ENCODE data around the gene CD72.
"Not testable (repeated sequence)": the region's sequence is repeated elsewhere in the genome, so short reads cannot be mapped to it uniquely, and the experiment has no call there.

Gene CD72

GRCh38 chr9:35615981-35616680 lies 2.1 kb downstream of the CD72 start:
- no peak for DNase-seq

DNA sequence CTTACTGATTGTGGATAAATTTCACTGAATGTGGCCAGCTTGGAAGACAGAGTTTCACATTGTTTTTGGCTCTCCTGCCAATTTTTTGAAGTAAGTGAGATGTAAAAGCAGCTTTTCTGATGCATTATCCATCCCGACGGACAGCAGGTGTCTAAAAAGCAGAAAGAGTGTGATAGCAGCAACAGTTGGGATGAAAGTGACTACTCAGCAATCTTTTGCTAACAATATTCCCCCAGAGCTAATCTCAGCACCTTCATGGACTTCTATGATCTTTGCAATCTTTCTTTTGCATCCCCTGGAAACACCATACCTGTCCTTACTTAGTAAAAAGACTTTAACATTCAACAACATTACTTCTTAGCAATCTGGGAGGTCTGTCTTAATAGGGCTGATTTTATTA lies 5.4 kb downstream of the CD72 start:
- DNase-seq: no peak

DNA sequence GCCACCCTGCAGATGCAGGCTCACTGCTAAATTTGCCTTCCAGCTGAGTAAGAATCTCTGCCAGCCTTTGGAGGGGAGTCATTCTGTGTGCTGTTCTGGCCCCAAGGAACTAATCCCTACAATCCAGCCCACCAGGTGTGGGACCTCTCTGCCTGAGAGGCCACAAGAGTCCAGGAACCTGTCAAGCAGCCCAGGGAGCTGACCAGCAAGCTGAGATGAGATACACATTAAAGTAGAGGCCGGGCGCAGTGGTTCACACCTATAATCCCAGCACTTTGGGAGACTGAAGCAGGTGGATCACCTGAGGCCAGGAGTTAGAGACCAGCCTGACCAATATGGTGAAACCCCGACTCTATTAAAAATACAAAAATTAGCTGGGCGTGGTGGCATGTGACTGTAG lies 6.1 kb downstream of the CD72 start:
- not testable (repeated sequence) for DNase-seq

GRCh38 chr9:35611230-35611797 lies 6.9 kb downstream of the CD72 start:
- DNase-seq: no peak

DNA sequence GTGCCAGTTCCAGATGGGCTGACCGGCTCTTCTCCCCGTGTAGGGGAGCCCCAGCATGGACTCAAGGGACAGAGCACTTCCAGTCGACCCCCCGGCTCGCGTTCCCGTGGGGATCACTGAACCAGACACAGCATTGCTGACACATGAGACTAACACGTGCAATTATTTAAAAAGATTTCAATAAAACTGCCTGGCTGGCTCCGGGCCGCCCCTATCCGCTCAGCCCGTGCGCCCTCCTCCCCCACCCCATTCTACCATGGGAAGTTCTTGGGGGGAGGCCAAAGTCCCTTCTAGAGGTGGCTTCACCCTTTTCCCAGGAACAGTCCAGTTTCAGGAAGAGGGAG lies 8.4 kb downstream of the CD72 start:
- no peak for DNase-seq

DNA sequence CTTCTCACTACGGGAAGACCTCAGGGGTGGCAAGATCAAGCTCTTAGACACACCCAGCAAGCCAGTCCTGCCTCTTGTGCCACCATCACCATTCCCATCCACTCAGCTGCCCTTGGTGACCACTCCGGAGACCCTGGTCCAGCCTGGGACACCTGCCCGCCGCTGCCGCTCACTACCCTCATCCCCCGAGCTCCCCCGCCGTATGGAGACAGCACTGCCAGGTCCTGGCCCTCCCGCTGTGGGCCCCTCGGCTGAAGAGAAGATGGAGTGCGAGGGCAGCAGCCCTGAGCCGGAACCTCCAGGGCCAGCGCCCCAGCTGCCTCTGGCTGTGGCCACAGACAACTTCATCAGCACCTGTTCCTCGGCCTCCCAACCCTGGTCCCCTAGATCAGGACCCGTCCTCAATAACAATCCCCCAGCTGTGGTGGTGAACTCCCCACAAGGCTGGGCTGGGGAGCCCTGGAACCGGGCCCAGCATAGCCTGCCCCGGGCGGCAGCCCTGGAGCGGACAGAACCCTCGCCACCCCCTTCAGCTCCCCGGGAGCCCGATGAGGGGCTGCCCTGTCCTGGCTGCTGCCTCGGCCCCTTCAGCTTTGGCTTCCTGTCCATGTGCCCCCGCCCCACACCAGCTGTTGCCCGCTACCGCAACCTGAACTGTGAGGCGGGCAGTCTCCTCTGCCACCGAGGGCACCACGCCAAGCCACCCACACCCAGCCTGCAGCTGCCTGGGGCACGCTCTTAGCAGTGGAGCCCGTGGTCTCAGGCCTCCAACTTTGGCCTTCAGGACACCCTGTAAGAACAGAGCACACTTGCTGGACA lies 9.0 kb downstream of the CD72 start:
- DNase-seq: no peak

DNA sequence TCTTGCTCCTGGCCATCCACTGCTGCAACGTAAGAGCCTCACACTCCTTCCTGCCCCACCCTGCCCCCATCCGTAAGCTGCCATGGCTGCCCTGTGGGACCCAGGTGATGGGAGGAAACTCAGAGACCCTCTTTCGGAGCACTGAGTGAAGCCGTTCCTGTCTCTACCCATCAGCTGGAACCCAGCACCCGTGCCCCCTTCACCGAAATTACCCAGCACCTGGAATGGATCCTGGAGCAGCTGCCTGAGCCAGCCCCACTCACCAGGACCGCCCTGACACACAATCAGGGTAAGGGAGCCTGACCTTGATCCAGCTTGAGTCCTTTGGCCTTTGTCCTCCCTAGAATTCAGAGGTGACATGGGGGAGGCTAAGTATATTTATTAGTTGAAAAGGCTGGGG lies 10.0 kb downstream of the CD72 start:
- no peak for DNase-seq

- DNase-seq: no peak
Measured at GRCh38 chr9:35606726-35607125, 11.5 kb downstream of the CD72 start.

DNA sequence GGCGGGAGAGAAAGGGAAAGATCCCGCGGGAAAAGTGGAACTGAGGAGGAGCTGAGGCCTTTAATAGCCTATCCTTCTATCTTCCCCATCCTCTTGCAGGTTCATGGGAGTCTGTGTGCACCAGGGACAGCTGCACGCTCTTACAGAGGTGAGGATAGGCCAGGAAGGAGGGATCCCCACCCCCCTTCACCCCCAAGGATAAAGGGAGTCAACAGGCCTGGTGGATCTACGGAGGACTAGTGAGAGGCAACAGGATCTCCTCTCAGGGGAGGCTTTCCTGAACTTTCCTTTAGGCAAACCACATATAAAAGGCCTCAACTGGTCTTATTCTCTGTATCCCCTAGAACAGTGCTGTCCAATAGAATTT lies 12.1 kb downstream of the CD72 start:
- no peak for DNase-seq

DNA sequence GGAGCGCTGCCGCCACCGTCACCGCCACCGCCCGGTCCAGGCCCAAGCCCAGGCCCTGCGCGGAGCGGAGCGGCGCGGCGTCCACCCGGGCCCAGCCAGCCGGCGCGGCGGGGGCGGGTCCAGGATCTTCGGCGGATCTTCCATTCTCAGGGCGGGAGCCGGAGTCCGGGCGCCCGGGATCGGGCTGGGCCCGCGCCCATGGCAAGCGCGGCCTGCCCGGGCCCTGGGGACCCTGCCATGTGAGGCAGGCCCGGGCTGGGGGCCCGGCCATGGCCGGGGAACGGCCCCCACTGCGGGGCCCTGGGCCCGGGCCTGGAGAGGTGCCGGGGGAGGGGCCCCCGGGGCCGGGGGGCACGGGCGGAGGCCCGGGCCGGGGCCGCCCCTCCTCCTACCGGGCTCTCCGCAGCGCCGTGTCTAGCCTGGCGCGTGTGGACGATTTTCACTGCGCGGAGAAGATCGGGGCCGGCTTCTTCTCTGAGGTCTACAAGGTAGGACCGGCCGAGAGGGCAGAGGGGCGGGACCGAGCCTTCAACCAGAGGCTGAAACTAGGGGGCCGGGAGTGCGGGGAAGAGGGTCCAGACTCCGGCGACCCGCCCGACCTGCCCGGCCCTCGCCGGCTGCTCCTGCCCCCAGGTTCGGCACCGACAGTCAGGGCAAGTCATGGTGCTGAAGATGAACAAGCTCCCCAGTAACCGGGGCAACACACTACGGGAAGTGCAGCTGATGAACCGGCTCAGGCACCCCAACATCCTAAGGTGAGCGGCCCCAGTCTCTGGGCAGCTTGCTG lies 12.7 kb downstream of the CD72 start:
- no peak for DNase-seq

GRCh38 chr9:35604578-35605350 lies 13.4 kb downstream of the CD72 start, which contains the start of gene TESK1:
TSS of gene TESK1 (plus strand) at chr9:35605262. CDS start at chr9:35605620, 358 bp downstream.
- no peak for DNase-seq

DNA sequence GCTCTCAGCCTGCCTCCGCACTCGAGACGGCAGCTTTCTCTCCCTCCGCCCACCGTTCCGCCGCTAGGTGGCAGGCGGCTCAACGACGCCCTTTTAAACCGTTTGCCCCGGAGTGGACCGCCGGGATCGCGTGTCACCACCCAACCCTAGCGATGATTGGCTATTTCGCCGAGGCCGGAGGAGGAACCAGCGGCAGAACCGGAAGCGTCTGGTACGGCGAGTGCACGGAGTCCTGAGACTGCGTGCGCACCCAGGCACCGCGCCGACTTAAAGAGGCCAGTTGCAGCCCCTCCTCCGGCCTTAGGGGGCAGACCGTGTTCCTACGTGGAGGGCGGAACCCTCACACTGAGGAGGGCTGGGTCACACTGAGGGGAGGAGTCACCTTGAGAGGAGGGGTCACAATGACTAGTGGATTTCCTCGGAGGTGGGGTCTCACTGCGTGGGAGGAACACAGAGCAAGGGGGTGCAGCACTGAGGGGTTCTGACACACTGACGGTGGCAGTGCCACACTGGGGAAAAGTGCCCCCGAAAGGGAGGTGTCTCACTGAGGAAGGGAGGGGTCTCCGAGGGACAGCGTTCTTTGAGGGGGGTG lies 14.1 kb downstream of the CD72 start:
- peak; percentile 85 for DNase-seq

- DNase-seq: no peak
Measured at GRCh38 chr9:35603506-35603985, 14.7 kb downstream of the CD72 start.

GRCh38 chr9:35599763-35600604 lies 18.2 kb downstream of the CD72 start:
- no peak for DNase-seq

- no peak for DNase-seq
Measured at GRCh38 chr9:35598866-35599590, 19.2 kb downstream of the CD72 start.

DNA sequence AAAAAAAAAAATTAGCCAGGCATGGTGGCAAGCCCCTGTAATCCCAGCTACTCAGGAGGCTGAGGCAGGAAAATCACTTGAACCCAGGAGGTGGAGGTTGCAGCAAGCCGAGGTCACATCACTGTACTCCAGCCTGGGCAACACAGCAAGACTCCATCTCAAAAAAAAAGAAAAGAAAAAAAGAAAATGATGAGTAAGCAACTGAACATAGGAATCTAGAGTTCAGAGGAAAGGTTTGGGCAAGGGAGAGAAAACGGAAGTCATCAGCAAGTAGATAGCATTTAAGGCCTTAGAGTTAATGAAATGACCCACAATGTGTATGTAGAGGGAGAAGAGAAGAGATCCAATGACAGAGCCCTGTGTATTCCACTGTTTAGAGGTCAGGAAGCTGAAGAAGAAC lies 21.3 kb downstream of the CD72 start:
- not testable (repeated sequence) for DNase-seq

- DNase-seq: no peak
Measured at GRCh38 chr9:35594471-35594870, 23.7 kb downstream of the CD72 start.

GRCh38 chr9:35593581-35593980 lies 24.6 kb downstream of the CD72 start:
- DNase-seq: no peak

DNA sequence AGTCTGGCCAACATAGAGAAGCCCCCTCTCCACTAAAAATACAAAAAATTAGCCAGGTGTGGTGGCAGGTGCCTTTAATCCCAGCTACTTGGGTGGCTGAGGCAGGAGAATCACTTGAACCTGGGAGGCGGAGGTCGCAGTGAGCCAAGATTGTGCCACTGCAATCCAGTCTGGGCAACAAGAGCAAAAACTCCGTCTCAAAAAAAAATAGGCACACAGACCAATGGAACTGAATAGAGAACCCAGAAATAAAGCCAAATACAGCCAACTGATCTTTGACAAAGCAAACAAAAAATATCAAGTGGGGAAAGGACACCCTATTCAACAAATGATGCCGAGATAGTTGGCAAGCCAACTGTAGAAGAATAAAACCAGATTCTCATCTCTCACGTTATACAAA lies 29.7 kb downstream of the CD72 start:
- not testable (repeated sequence) for DNase-seq

- DNase-seq: not testable (repeated sequence)
Measured at GRCh38 chr9:35584681-35585080, 33.5 kb downstream of the CD72 start.

Data from NCI-H187 treated with DMSO at 0.1 percent for 48 hours (cell line).